IMR-90 (cell line): ENCODE results near the gene CENATAC.

Source experiments
- BHLHE40 ChIP-seq: fragments of 150-350 bp; IDR thresholded peaks from 2 replicates; pipeline ENCODE4 v1.6.1; 2016; ENCODE audit warnings: mild to moderate bottlenecking, low read depth, low read length
- FOS ChIP-seq: fragments of 150-350 bp; IDR thresholded peaks from 2 replicates; pipeline ENCODE4 v1.6.1; 2016; ENCODE audit warnings: low read depth, low read length
- MAFK ChIP-seq: IDR thresholded peaks from 2 replicates; pipeline ENCODE4 v1.6.1; 2012; ENCODE audit warnings: low read depth, low read length, improper control_type of control experiment
- MAZ ChIP-seq: IDR thresholded peaks from 2 replicates; pipeline ENCODE4 v1.6.1; 2012; ENCODE audit warnings: low read depth, mild to moderate bottlenecking, low read length, improper control_type of control experiment, moderate library complexity, borderline replicate concordance
- MXI1 ChIP-seq: IDR thresholded peaks from 2 replicates; pipeline ENCODE4 v1.6.1; 2012; ENCODE audit warnings: low read depth, mild to moderate bottlenecking, low read length, moderate library complexity, borderline replicate concordance
- POLR2A ChIP-seq: IDR thresholded peaks from 2 replicates; pipeline ENCODE4 v1.6.1; 2012; ENCODE audit warnings: mild to moderate bottlenecking, low read depth, low read length
- RAD21 ChIP-seq: IDR thresholded peaks from 2 replicates; pipeline ENCODE4 v1.6.1; 2012; ENCODE audit warnings: low read length, improper control_type of control experiment
- RFX5 ChIP-seq: IDR thresholded peaks from 2 replicates; pipeline ENCODE4 v1.8.0; 2012; ENCODE audit warnings: low read depth, mild to moderate bottlenecking, low read length, moderate library complexity
- SMC3 ChIP-seq: fragments of 150-350 bp; IDR thresholded peaks from 2 replicates; pipeline ENCODE4 v1.6.1; 2016; ENCODE audit warnings: low read depth, mild to moderate bottlenecking, antibody characterized with exemption, low read length, moderate library complexity
- TF ChIP-seq, protein P1 (sequence below): conservative IDR thresholded peaks from 2 replicates; pipeline ENCODE4 v1.5.1; 2012; ENCODE audit warnings: mild to moderate bottlenecking, low read depth, low read length, improper control_type of control experiment
- TF ChIP-seq, protein P2 (sequence below): fragments of 150-350 bp; IDR thresholded peaks from 2 replicates; pipeline ENCODE4 v1.6.1; 2016; ENCODE audit warnings: low read depth, mild to moderate bottlenecking, low read length, moderate library complexity, borderline replicate concordance

DNA sequence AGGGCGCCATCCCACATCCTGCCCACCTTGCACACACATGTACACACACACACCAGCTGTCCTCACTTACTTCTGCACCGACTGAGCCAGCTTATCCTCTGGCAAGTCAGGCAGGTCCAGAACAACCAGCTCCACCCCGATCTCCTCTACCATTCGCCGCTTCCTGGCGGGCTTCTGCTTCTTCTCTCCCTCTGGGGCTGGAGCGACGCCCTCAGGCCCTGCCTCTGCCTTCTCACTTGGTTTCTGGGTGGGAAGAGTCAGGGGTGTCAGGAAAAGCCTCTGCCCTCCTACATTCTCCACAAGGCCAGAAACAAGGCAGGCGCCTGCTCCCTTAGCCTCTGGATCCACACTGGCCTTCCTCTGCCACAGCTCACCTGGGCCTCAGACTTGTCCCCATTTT, 50.7 kb downstream of the CENATAC start:
- TF ChIP-seq RAD21 (no peak), MAFK (no peak), BHLHE40 (no peak), POLR2A (no peak), SMC3 (no peak), RFX5 (no peak), MXI1 (no peak), FOS (no peak), MAZ (no peak)
- TF ChIP-seq, protein P1, sequence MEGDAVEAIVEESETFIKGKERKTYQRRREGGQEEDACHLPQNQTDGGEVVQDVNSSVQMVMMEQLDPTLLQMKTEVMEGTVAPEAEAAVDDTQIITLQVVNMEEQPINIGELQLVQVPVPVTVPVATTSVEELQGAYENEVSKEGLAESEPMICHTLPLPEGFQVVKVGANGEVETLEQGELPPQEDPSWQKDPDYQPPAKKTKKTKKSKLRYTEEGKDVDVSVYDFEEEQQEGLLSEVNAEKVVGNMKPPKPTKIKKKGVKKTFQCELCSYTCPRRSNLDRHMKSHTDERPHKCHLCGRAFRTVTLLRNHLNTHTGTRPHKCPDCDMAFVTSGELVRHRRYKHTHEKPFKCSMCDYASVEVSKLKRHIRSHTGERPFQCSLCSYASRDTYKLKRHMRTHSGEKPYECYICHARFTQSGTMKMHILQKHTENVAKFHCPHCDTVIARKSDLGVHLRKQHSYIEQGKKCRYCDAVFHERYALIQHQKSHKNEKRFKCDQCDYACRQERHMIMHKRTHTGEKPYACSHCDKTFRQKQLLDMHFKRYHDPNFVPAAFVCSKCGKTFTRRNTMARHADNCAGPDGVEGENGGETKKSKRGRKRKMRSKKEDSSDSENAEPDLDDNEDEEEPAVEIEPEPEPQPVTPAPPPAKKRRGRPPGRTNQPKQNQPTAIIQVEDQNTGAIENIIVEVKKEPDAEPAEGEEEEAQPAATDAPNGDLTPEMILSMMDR, result no peak
- TF ChIP-seq, protein P2, sequence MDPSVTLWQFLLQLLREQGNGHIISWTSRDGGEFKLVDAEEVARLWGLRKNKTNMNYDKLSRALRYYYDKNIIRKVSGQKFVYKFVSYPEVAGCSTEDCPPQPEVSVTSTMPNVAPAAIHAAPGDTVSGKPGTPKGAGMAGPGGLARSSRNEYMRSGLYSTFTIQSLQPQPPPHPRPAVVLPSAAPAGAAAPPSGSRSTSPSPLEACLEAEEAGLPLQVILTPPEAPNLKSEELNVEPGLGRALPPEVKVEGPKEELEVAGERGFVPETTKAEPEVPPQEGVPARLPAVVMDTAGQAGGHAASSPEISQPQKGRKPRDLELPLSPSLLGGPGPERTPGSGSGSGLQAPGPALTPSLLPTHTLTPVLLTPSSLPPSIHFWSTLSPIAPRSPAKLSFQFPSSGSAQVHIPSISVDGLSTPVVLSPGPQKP, result no peak
